Sigmoid colon (tissue), 4 donors: ENCODE results near the gene TACC2.

Experiments
- CTCF ChIP-seq, 4 experiments: fragments of 450-650 bp in 3 of 4; fragments of 200-600 bp in 1 of 4; IDR thresholded peaks; one replicate each; pipeline ENCODE4 v1.5.1; 2016 to 2019; ENCODE audit warnings: antibody characterized with exemption in 4 of 4, mild to moderate bottlenecking in 3 of 4, moderate library complexity in 2 of 4
- EP300 ChIP-seq, 4 donors: sonication (generic); formaldehyde crosslinking; IDR thresholded peaks; one replicate each; pipeline ENCODE4 v1.6.1; 2017; ENCODE audit warnings: antibody characterized with exemption in 4 of 4
- POLR2AphosphoS5 ChIP-seq, 4 donors: sonication (generic); formaldehyde crosslinking; IDR thresholded peaks; one replicate each; pipeline ENCODE4 v1.6.1; 2017; ENCODE audit warnings: antibody characterized with exemption in 4 of 4

GRCh38 chr10:121978511-121978910, 10.5 kb upstream of the TACC2 start:
- TF ChIP-seq CTCF (IDR thresholded peaks at IDR 0.05) (no peak), POLR2AphosphoS5 (IDR thresholded peaks at IDR 0.05) (no peak), EP300 (IDR thresholded peaks at IDR 0.05) (no peak)
